Fibroblast of skin of scalp (primary cell): Measurements from ENCODE around the gene PCDHGA12.

Experiments
- DNase-seq: peaks from one replicate; pipeline ENCODE4 v3.0.0-alpha.2; 2013

The PCDHGA12 gene

DNA sequence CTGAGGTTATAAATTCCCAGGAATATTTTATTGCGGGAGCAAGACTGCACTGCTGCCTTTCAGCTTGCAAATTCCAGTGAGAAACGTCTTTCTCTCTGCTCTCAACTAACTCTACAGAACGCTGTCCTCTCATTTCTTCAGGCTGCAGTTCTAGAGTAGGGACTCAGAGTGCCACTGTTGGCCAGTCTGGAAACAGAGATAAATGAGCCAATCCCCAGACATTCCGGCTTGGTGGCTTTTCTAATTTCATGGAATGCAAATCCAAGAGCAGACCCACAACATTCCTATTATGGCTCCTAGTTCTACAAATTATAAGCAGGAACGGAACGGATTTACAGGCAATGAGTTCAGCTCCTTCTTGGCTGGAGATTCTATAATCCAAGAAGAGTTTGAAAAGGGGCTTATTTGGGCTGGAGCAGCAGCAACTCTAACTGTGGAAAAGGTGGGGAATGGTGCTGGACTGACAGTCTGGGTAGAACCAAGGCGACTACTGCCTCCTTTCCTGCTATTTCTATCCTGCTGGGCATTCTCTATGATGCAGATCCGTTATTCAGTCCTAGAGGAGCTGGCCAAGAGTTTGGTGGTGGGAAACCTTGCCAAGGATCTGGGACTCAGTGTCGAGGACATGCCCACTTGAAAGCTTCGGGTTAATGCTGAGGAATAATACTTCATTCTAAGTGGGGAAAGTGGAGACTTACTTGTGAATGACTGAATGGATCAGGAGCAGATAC is 9.3 kb downstream of the PCDHGA12 start:
- peak; percentile 69 for DNase-seq

DNA sequence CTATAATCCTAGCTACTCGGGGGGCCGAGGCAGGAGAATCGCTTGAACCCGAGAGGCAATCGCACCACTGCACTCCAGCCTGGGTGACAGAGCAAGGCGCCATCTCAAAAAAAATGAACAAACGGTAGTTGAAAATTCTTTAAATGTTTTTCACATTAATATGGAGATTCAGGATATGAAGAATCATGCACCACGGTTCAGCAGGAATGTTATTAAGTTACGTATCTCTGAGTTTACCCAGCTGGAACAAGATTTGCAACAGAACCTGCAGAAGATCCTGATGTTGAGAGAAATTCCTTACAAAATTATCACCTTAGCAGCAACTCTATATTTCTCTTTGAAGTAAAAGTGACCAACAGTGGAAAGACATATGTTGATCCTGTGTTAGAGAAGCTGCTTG is 10.0 kb downstream of the PCDHGA12 start:
- no peak for DNase-seq

DNA sequence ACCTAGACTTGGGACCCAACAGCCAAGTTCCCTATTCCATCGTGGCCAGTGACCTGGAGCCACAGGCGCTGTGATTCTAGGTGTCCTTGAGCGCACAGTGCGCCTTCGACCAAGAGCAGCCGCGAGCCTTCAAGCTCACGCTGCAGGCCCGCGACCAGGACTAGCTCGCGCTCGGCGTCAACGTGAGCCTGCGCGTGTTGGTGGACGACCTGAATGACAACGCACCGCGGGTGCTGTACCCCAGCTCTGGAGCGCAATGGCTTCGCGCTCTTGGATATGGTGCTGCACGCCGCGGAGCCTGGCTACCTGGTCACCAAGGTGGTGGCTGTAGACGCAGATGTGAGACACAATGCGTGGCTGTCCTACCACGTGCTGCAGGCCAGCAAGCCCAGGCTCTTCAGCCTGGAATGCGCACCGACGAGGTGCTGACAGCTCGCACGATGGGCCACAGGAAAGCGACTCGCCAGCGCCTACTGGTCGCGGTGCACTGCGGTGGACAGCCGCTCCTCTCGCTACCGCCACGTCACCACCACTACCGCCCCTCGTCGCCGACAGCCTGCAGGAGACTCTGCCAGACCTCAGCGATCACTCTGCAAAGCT is 11.4 kb downstream of the PCDHGA12 start:
- no peak for DNase-seq

DNA sequence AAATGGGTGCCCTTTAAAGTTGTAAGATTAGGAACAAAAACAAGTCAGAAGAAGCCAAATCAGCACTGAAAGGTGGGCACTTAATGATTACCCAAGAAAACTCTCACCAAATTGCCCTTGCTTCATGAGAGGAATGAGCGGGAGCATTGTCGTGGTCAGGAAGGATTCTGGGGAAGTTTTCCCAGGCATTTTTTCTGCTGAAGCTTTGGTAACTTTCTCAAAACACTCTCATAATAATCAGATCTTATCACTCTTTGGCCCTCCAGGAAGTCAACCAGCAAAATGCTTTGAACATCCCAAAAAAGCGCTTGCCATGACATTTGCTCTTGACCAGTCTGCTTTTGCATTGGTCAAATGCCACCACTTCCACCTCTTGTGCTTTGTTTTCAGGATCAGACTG is 35.0 kb downstream of the PCDHGA12 start:
- DNase-seq: peak; percentile 53

DNA sequence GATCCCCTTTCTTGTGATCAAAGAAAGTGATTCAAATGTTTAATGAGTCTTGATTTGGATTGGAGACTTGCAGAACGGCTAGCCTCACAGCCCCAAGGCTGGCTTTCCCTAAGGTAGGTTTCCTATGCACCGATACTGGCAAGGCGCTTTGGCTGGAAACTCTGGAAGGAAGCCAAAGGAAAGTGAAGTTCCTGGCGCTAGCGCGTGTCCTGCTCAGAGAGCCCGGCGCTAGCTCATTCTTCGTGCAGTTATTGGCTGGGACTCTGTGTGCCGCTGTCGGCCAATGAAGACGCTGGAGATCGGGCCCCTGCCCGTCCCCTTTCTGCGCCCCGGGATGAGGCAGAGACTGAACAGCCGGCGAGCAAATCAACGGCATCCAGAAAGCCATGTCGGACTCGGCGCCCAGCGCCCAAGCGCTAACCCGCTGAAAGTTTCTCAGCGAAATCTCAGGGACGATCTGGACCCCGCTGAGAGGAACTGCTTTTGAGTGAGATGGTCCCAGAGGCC is 45.4 kb downstream of the PCDHGA12 start, which contains the start of gene PCDHGC3:
TSS of gene PCDHGC3 (plus strand) at position 342 of the 507 bp plus-strand sequence. CDS start at position 493, 151 bp downstream.
- peak; percentile 97 for DNase-seq

DNA sequence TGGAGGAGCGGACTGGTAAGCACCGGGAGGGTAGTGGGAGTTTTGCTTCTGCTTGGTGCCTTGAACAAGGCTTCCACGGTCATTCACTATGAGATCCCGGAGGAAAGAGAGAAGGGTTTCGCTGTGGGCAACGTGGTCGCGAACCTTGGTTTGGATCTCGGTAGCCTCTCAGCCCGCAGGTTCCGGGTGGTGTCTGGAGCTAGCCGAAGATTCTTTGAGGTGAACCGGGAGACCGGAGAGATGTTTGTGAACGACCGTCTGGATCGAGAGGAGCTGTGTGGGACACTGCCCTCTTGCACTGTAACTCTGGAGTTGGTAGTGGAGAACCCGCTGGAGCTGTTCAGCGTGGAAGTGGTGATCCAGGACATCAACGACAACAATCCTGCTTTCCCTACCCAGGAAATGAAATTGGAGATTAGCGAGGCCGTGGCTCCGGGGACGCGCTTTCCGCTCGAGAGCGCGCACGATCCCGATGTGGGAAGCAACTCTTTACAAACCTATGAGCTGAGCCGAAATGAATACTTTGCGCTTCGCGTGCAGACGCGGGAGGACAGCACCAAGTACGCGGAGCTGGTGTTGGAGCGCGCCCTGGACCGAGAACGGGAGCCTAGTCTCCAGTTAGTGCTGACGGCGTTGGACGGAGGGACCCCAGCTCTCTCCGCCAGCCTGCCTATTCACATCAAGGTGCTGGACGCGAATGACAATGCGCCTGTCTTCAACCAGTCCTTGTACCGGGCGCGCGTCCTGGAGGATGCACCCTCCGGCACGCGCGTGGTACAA is 46.0 kb downstream of the PCDHGA12 start:
- peak; percentile 80 for DNase-seq

DNA sequence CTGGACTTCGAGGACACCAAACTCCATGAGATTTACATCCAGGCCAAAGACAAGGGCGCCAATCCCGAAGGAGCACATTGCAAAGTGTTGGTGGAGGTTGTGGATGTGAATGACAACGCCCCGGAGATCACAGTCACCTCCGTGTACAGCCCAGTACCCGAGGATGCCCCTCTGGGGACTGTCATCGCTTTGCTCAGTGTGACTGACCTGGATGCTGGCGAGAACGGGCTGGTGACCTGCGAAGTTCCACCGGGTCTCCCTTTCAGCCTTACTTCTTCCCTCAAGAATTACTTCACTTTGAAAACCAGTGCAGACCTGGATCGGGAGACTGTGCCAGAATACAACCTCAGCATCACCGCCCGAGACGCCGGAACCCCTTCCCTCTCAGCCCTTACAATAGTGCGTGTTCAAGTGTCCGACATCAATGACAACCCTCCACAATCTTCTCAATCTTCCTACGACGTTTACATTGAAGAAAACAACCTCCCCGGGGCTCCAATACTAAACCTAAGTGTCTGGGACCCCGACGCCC is 46.8 kb downstream of the PCDHGA12 start:
- DNase-seq: no peak

DNA sequence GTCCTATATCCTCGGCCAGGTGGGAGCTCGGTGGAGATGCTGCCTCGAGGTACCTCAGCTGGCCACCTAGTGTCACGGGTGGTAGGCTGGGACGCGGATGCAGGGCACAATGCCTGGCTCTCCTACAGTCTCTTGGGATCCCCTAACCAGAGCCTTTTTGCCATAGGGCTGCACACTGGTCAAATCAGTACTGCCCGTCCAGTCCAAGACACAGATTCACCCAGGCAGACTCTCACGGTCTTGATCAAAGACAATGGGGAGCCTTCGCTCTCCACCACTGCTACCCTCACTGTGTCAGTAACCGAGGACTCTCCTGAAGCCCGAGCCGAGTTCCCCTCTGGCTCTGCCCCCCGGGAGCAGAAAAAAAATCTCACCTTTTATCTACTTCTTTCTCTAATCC is 47.5 kb downstream of the PCDHGA12 start:
- DNase-seq: no peak

DNA sequence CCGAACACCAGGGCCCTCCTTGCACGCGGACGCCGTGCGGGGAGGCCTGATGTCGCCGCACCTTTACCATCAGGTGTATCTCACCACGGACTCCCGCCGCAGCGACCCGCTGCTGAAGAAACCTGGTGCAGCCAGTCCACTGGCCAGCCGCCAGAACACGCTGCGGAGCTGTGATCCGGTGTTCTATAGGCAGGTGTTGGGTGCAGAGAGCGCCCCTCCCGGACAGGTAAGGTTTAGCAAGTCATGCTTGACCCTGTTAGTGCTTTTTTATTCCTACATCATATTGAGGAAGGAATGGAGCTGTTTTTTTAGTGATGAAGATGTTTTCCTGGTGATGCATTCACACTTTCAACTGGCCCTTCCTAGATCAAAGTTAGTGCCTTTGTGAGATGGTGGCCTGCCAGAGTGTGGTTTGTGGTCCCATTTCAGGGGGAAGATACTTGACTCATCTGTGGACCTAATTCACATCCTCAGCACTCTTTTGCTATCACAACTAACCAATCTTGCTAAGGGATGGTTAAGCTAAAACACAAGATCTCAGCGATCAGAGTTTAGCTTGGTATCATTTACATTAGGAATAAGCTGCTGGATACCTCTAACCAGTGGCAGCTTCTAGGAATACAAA is 48.1 kb downstream of the PCDHGA12 start:
- peak; percentile 57 for DNase-seq

DNA sequence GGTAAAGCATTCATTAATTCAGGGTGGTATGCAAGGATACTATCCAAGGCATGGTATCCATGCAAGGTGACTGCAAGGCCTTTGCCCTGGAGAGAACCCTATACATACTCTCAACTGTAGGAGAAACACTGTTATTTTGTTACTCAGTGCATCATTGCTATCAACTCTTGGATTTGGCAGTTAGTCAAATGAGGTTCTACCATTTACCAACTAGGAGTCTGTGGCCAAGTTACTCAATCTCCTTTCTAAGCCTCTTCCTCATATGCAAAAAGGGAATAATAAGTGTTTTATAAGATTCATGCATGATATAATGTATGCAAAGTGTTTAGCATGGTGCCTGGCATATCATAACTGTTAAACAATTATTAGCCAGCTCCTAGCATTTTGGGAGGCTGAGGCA is 49.5 kb downstream of the PCDHGA12 start:
- no peak for DNase-seq
